Sigmoid colon (tissue), 7 donors: ENCODE measurements around the gene MAT2B. TPM values are rescaled to one million over a fixed set of nuclear protein-coding genes. Genes with fewer than 3 reads are reported as not detected.
"Not testable (repeated sequence)": the region's sequence is repeated elsewhere in the genome, so short reads cannot be mapped to it uniquely, and the experiment has no call there.

Source experiments
- DNase-seq: peaks from one replicate; pipeline ENCODE4 v3.0.0-alpha.2; 2019
- H3K27ac ChIP-seq, 4 donors: fragments of 200-600 bp; sonication (generic); one replicate each; pipeline ENCODE4 v1.5.1; 2016 to 2019; ENCODE audit warnings: mild to moderate bottlenecking in 1 of 4
- H3K27me3 ChIP-seq, 3 donors: fragments of 200-600 bp; sonication (generic); one replicate each; pipeline ENCODE4 v1.5.1; 2019; ENCODE audit warnings: mild to moderate bottlenecking in 1 of 3
- H3K36me3 ChIP-seq, 4 donors: fragments of 200-600 bp; sonication (generic); one replicate each; pipeline ENCODE4 v1.5.1; 2016 to 2019
- H3K4me1 ChIP-seq, 4 donors: fragments of 200-600 bp; sonication (generic); one replicate each; pipeline ENCODE4 v1.5.1; 2017 to 2019
- H3K4me3 ChIP-seq, 4 donors: fragments of 200-600 bp; sonication (generic); one replicate each; pipeline ENCODE4 v1.5.1; 2017 to 2019; ENCODE audit warnings: mild to moderate bottlenecking in 2 of 4, moderate library complexity in 1 of 4
- H3K9me3 ChIP-seq, 4 donors: fragments of 200-600 bp in 3 of 4; sonication (generic) in 3 of 4; one replicate each; pipeline versions ENCODE4 v1.5.1 to v1.6.1; 2013 to 2019
- CTCF ChIP-seq, 4 experiments: fragments of 450-650 bp in 3 of 4; fragments of 200-600 bp in 1 of 4; IDR thresholded peaks; one replicate each; pipeline ENCODE4 v1.5.1; 2016 to 2019; ENCODE audit warnings: antibody characterized with exemption in 4 of 4, mild to moderate bottlenecking in 3 of 4, moderate library complexity in 2 of 4
- EP300 ChIP-seq, 4 donors: sonication (generic); formaldehyde crosslinking; IDR thresholded peaks; one replicate each; pipeline ENCODE4 v1.6.1; 2017; ENCODE audit warnings: antibody characterized with exemption in 4 of 4
- POLR2A ChIP-seq, 2 donors: fragments of 450-650 bp; IDR thresholded peaks; one replicate each; pipeline ENCODE4 v1.6.1; 2016; ENCODE audit warnings: antibody characterized with exemption in 2 of 2, mild to moderate bottlenecking in 2 of 2, moderate library complexity in 2 of 2
- POLR2AphosphoS5 ChIP-seq, 4 donors: sonication (generic); formaldehyde crosslinking; IDR thresholded peaks; one replicate each; pipeline ENCODE4 v1.6.1; 2017; ENCODE audit warnings: antibody characterized with exemption in 4 of 4
- WGBS, 2 donors: extraction: QIAGEN DNeasy Blood & Tissue Kit; methylation state at CpG; one replicate each; pipeline ENCODE4 v1.1.7; 2013; 5-methylcytosine and 5-hydroxymethylcytosine counted together
- intact Hi-C: fragments of 100-400 bp; cut with DNase I; formaldehyde crosslinking; loops from one replicate; pipeline ENCODE4 v1.15.1; 2023
- polyA plus RNA-seq, 3 donors: library from polyadenylated mRNA; stranded (reverse); fragments of 200-250 nt; gene quantifications; one replicate each; pipeline ENCODE4 v1.2.3, GENCODE V29; 2013
- total RNA-seq, 4 donors: library from RNA; depleted of rRNA; stranded (reverse); fragments of >200 nt; gene quantifications; one replicate each; pipeline ENCODE4 v1.1.0, GENCODE V29; 2016
- donor health status: healthy with polysubstance abuse.
- donor health status: Bipolar disorder and iron deficiency.
- donor health status: healthy.

The MAT2B gene
- total and polyA plus RNA-seq, 7 donors, result 41.5 to 100 (median 80.5) TPM

- no peaks in the 10 kb centered on the region for H3K36me3 ChIP-seq
- WGBS, 2 donors, result 51 to 76% methylated on average over 5 of the region's 5 CpGs
- no peak for DNase-seq
- H3K4me3 ChIP-seq, result no peak overlapping the region
- H3K27ac ChIP-seq, result no peak overlapping the region
- H3K4me1 ChIP-seq, result no peaks in the 10 kb centered on the region
- no peaks in the 10 kb centered on the region for H3K9me3 ChIP-seq
- TF ChIP-seq POLR2AphosphoS5 (IDR thresholded peaks at IDR 0.05), result no peak
- TF ChIP-seq CTCF (IDR thresholded peaks at IDR 0.05), result no peak
- no peak for TF ChIP-seq EP300 (IDR thresholded peaks at IDR 0.05)
- no peak for TF ChIP-seq POLR2A (IDR thresholded peaks at IDR 0.05)
- intact Hi-C loops, result no loop called here
- H3K27me3 ChIP-seq, result no peaks in the 10 kb centered on the region
Observed at GRCh38 chr5:163532171-163533084, 27.0 kb downstream of the MAT2B start.

- 80 to 86% methylated on average over 2 of the region's 2 CpGs for WGBS, 2 donors
- TF ChIP-seq EP300 (IDR thresholded peaks at IDR 0.05) (no peak), POLR2AphosphoS5 (IDR thresholded peaks at IDR 0.05) (no peak), POLR2A (IDR thresholded peaks at IDR 0.05) (no peak)
- H3K9me3 ChIP-seq, result no peaks in the 10 kb centered on the region
- no peak for DNase-seq
- H3K27ac ChIP-seq, result no peak overlapping the region
- no peaks in the 10 kb centered on the region for H3K4me1 ChIP-seq
- H3K36me3 ChIP-seq, result no peaks in the 10 kb centered on the region
- H3K27me3 ChIP-seq, result no peaks in the 10 kb centered on the region
- H3K4me3 ChIP-seq, result no peak overlapping the region
- intact Hi-C loops, result no loop called here
Observed at GRCh38 chr5:163533223-163533622, 27.8 kb downstream of the MAT2B start.

DNA sequence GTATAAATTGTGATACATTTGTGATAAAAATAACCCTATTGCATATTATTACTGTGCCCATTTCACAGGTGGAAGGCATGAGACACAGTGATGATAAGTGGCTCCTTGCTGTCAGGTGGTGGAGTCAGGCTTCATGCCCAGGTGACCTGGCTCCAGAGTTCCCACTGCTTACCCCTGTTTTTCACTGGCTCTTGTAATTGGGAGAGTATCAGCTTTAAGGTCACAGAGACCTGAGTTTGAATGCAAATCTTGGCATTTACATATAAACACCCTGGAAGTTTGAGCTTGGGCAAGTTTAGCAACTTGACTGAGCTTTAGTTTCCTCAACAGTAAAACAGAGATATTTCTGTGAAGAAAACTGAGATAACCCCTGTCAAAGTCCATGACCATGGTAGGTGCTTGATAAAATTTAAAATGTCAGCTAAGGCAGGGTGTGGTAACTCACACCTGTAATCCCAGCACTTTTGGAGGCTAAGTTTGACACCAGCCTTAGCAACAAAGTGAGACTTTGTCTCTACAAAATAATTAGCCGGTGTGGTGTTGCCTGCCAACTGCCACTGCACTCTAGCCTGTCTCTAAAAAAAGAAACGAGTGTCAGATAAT is 29.2 kb downstream of the MAT2B start:
- H3K27ac ChIP-seq, result no peak overlapping the region
- TF ChIP-seq CTCF (IDR thresholded peaks at IDR 0.05), result no peak
- no peak for TF ChIP-seq EP300 (IDR thresholded peaks at IDR 0.05)
- no peak for TF ChIP-seq POLR2AphosphoS5 (IDR thresholded peaks at IDR 0.05)
- TF ChIP-seq POLR2A (IDR thresholded peaks at IDR 0.05), result no peak
- H3K9me3 ChIP-seq, result no peaks in the 10 kb centered on the region
- no peak overlapping the region for H3K4me3 ChIP-seq
- WGBS, 2 donors, result 14 to 49% methylated on average over 2 of the region's 2 CpGs
- no peaks in the 10 kb centered on the region for H3K27me3 ChIP-seq
- DNase-seq, result no peak
- no peaks in the 10 kb centered on the region for H3K4me1 ChIP-seq
- no peaks in the 10 kb centered on the region for H3K36me3 ChIP-seq
- intact Hi-C loops, result no loop called here

GRCh38 chr5:163535290-163535689 is 29.9 kb downstream of the MAT2B start:
- TF ChIP-seq POLR2A (IDR thresholded peaks at IDR 0.05) (no peak), POLR2AphosphoS5 (IDR thresholded peaks at IDR 0.05) (no peak), EP300 (IDR thresholded peaks at IDR 0.05) (no peak), CTCF (IDR thresholded peaks at IDR 0.05) (no peak)
- Histone ChIP-seq H3K36me3 (no peaks in the 10 kb centered on the region), H3K4me1 (no peaks in the 10 kb centered on the region), H3K27me3 (no peaks in the 10 kb centered on the region), H3K27ac (no peak overlapping the region), H3K9me3 (no peaks in the 10 kb centered on the region), H3K4me3 (no peak overlapping the region)
- 18 to 54% methylated on average over 3 of the region's 3 CpGs for WGBS, 2 donors
- intact Hi-C loops, result no loop called here
- DNase-seq, result no peak

GRCh38 chr5:163536442-163536841 is 31.0 kb downstream of the MAT2B start:
- H3K4me3 ChIP-seq, DNase-seq, H3K36me3 ChIP-seq, intact Hi-C loops, H3K27ac ChIP-seq, H3K27me3 ChIP-seq, H3K4me1 ChIP-seq, H3K9me3 ChIP-seq: not testable (repeated sequence)
- WGBS, 2 donors, result 94 to 97% methylated on average over 3 of the region's 3 CpGs
